Activated CD4-positive, alpha-beta T cell treated with anti-CD3 and anti-CD28 coated beads, Interleukin-2, amount 50 U/mL, for 1 hour (primary cell): ENCODE measurements around the gene BAHCC1.

Experiments
- DNase-seq: peaks from one replicate; pipeline ENCODE4 v3.0.0-alpha.2; 2020

The BAHCC1 gene

GRCh38 chr17:81368161-81369022 lies 26.9 kb upstream of the BAHCC1 start:
- no peak for DNase-seq

- no peak for DNase-seq
Observed at GRCh38 chr17:81370294-81370693, 25.0 kb upstream of the BAHCC1 start.

GRCh38 chr17:81371910-81372760 lies 23.1 kb upstream of the BAHCC1 start:
- DNase-seq: no peak

- no peak for DNase-seq
Observed at GRCh38 chr17:81373536-81374160, 21.6 kb upstream of the BAHCC1 start.

GRCh38 chr17:81374890-81375289 lies 20.4 kb upstream of the BAHCC1 start:
- DNase-seq: no peak

GRCh38 chr17:81376946-81377714 lies 18.1 kb upstream of the BAHCC1 start:
- no peak for DNase-seq

GRCh38 chr17:81378941-81379511 lies 16.2 kb upstream of the BAHCC1 start:
- no peak for DNase-seq

GRCh38 chr17:81379523-81379942 lies 15.7 kb upstream of the BAHCC1 start:
- no peak for DNase-seq

GRCh38 chr17:81380131-81380530 lies 15.1 kb upstream of the BAHCC1 start:
- no peak for DNase-seq

- DNase-seq: no peak
Observed at GRCh38 chr17:81380666-81381518, 14.4 kb upstream of the BAHCC1 start.

GRCh38 chr17:81381632-81382577 lies 13.4 kb upstream of the BAHCC1 start:
- no peak for DNase-seq

- DNase-seq: no peak
Observed at GRCh38 chr17:81382851-81383250, 12.4 kb upstream of the BAHCC1 start.

- DNase-seq: no peak
Observed at GRCh38 chr17:81383504-81384421, 11.5 kb upstream of the BAHCC1 start.

GRCh38 chr17:81384929-81385319 lies 10.3 kb upstream of the BAHCC1 start:
- DNase-seq: no peak

GRCh38 chr17:81385320-81386111 lies 9.7 kb upstream of the BAHCC1 start:
- no peak for DNase-seq

- DNase-seq: no peak
Observed at GRCh38 chr17:81386141-81386645, 9.1 kb upstream of the BAHCC1 start.

GRCh38 chr17:81386646-81387099 lies 8.6 kb upstream of the BAHCC1 start:
- DNase-seq: no peak
